Measurements from ENCODE around the gene OR1C1. TPM values are rescaled to one million over a fixed set of nuclear protein-coding genes. Genes with fewer than 3 reads are reported as not detected.
"Not testable (repeated sequence)": the region's sequence is repeated elsewhere in the genome, so short reads cannot be mapped to it uniquely, and the experiment has no call there.

The OR1C1 gene
- total RNA-seq (not detected), polyA plus RNA-seq (not detected), total RNA-seq (0 reads per million in 6 experiments)

DNA sequence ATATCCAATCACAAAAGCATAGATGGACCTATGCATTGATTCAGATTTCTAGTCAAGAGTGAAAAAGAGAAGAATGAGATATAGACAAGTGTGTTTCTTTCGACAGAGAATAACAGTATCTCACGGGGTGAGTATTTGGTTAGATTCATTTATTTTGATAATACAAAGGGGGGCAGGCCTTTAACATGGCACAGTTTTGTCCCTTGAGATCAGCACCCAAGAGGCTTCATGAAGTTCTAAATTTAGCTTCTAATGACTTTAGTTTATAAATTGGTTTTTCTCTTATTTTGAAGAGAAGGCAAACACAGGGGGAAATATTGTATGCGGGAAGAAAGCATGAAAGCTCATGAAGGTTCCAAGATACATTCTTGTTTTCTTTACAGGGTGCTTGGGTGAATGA, at the start of gene OR1C1:
Gene OR1C1 (minus strand): TSS at position 101 of the 400 bp plus-strand sequence. CDS start 2,150 bp downstream, outside the sequence.
- ATAC-seq (no peak), DNase-seq (no peak)
- Mint-ChIP-seq H3K4me3 (no peak within 1 kb of the TSS), H3K27ac (no peak within 1 kb of the TSS), H3K27me3 (peaks cover 0 to 9% (median 0%) of the 10 kb centered on the region in 5 donors), H3K4me1 (no peaks in the 10 kb centered on the region), H3K9me3 (peaks cover 0 to 11% (median 0%) of the 10 kb centered on the region in 9 donors), H3K36me3 (no peaks in the 10 kb centered on the region)
- POLR2A ChIA-PET = no interaction called here

GRCh38 chr1:247797518-247797917, 37.2 kb upstream of the OR1C1 start:
- Mint-ChIP-seq H3K4me1 (no peaks in the 10 kb centered on the region), H3K27me3 (peaks cover 0 to 6% (median 0%) of the 10 kb centered on the region in 5 donors), H3K9me3 (peaks cover 0 to 8% (median 0%) of the 10 kb centered on the region in 9 donors), H3K36me3 (no peaks in the 10 kb centered on the region), H3K27ac (no peak overlapping the region), H3K4me3 (no peak overlapping the region)
- ATAC-seq (no peak), DNase-seq (no peak)
- POLR2A ChIA-PET = no interaction called here

DNA sequence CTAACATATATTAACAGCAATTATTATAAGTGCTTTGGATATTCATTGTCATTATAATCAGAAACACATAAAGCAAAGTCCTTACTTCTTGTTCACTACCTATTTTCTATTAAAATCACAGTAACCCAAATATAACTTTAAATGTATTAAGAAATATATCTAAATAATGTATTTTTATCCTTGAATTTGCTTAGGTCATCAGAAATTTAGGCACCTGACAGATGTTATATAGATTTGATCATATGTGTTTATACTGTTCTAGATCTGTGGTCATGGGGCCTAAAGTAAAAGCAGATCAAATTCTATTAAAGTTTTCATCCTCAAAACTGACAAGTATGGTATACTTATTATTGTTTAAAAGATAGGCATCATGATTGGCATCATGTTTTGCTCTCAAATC, 9.2 kb upstream of the OR1C1 start:
- DNase-seq (no peak), ATAC-seq (no peak)
- H3K27ac Mint-ChIP-seq = no peak overlapping the region
- H3K4me1 Mint-ChIP-seq = no peaks in the 10 kb centered on the region
- no peak overlapping the region for H3K4me3 Mint-ChIP-seq
- H3K36me3 Mint-ChIP-seq = no peaks in the 10 kb centered on the region
- H3K9me3 Mint-ChIP-seq = peaks cover 0 to 3% (median 0%) of the 10 kb centered on the region in 9 donors
- peaks cover 0 to 10% (median 3%) of the 10 kb centered on the region in 5 donors for H3K27me3 Mint-ChIP-seq
- POLR2A ChIA-PET = no interaction called here

GRCh38 chr1:247754311-247754710, 6.0 kb downstream of the OR1C1 start:
- peaks cover 6 to 26% (median 16%) of the 10 kb centered on the region in 9 donors for H3K9me3 Mint-ChIP-seq
- H3K27me3 Mint-ChIP-seq, H3K4me3 Mint-ChIP-seq, H3K4me1 Mint-ChIP-seq, H3K27ac Mint-ChIP-seq, ATAC-seq, POLR2A ChIA-PET, H3K36me3 Mint-ChIP-seq, DNase-seq: not testable (repeated sequence)

GRCh38 chr1:247749870-247750269, 10.5 kb downstream of the OR1C1 start:
- peaks cover 9 to 26% (median 16%) of the 10 kb centered on the region in 9 donors for H3K9me3 Mint-ChIP-seq
- no peak overlapping the region for H3K4me3 Mint-ChIP-seq
- H3K27me3 Mint-ChIP-seq = no peaks in the 10 kb centered on the region
- ATAC-seq (no peak), DNase-seq (no peak)
- POLR2A ChIA-PET = no interaction called here
- no peaks in the 10 kb centered on the region for H3K4me1 Mint-ChIP-seq
- peaks cover 0 to 7% (median 0%) of the 10 kb centered on the region in 3 donors for H3K36me3 Mint-ChIP-seq
- no peak overlapping the region for H3K27ac Mint-ChIP-seq

DNA sequence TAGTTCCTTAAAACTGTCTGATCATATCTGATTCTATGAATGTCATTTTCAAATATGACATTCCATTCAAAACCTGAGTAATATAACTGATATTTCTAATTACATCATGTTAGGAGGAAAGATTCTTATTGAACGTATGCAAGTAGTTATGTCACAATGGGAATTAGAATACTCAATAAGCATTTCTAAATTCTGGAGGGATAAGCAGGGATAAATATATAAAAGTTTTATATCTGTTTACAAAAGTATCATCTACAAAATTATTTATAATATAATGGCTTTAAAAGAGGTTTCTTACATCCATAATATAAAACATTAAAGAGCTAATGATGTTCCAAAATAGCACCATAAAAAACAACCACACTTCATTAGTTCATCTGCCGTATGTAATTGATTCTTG, 12.3 kb downstream of the OR1C1 start, which contains the start of gene OR14A2:
Gene OR14A2 (minus strand): TSS at position 101 of the 400 bp plus-strand sequence.
- H3K36me3 Mint-ChIP-seq = peaks cover 0 to 7% (median 0%) of the 10 kb centered on the region in 3 donors
- H3K4me1 Mint-ChIP-seq = no peaks in the 10 kb centered on the region
- peaks cover 9 to 26% (median 14%) of the 10 kb centered on the region in 9 donors for H3K9me3 Mint-ChIP-seq
- H3K27me3 Mint-ChIP-seq = peaks cover 0 to 4% (median 0%) of the 10 kb centered on the region in 5 donors
- DNase-seq (no peak), ATAC-seq (no peak)
- POLR2A ChIA-PET = no interaction called here
- H3K27ac Mint-ChIP-seq = no peak within 1 kb of the TSS
- no peak within 1 kb of the TSS for H3K4me3 Mint-ChIP-seq

DNA sequence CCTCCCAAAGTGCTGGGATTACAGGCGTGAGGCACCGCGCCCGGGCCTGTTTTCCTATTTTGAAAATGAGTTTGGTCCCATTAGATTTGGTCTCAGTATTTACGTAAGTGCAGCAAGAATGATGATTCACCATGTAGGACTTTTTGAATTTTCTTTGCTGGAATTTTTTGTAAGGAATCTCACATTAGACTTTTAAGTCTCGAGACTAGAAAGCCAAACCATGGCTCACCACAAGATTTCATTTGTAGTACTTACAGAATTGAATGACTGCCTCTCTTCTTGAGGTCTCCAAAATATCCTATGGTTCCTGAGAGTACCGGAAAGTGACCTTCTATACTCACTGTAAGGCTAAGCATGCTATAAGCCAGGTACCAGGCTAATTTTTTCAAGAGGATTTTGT, 12.7 kb downstream of the OR1C1 start:
- DNase-seq = no peak
- POLR2A ChIA-PET = no interaction called here
- H3K27ac Mint-ChIP-seq = no peak overlapping the region
- no peak overlapping the region for H3K4me3 Mint-ChIP-seq
- H3K36me3 Mint-ChIP-seq = peaks cover 0 to 7% (median 0%) of the 10 kb centered on the region in 3 donors
- peaks cover 9 to 26% (median 14%) of the 10 kb centered on the region in 9 donors for H3K9me3 Mint-ChIP-seq
- H3K27me3 Mint-ChIP-seq = peaks cover 0 to 4% (median 0%) of the 10 kb centered on the region in 5 donors
- no peaks in the 10 kb centered on the region for H3K4me1 Mint-ChIP-seq
- ATAC-seq = no peak

DNA sequence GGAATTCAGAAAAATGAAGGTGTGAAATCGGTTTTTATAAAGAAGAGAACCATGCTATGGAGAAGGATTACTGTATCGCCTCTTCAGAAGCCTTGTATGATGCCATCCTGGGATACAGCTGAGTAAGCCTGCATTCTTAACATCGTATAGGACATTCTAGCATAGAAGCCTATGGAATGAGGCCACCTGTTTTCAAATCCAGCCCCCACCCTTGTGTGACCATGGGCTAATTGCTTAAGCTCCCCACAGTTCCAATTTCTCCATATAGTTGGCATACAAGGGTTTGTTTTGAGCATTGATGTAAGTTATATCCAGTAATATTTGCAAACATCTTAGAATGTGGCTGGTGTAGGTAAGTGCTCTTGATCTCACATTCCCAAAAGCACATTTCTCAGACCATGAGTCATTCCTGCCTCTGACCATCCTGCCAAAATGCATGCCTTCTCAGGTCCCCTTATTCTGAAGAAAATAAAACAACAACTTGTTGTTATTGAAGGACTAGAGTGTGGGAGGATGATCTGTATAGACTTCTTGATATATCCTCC, 13.9 kb downstream of the OR1C1 start:
- no peak for ATAC-seq
- Mint-ChIP-seq H3K27ac (no peak overlapping the region), H3K36me3 (peaks cover 0 to 7% (median 0%) of the 10 kb centered on the region in 3 donors), H3K27me3 (peaks cover 0 to 4% (median 0%) of the 10 kb centered on the region in 5 donors), H3K4me3 (no peak overlapping the region), H3K9me3 (peaks cover 5 to 19% (median 10%) of the 10 kb centered on the region in 9 donors), H3K4me1 (no peaks in the 10 kb centered on the region)
- DNase-seq = no peak
- POLR2A ChIA-PET = no interaction called here

GRCh38 chr1:247742215-247742760, 18.1 kb downstream of the OR1C1 start:
- POLR2A ChIA-PET, H3K9me3 Mint-ChIP-seq, H3K4me1 Mint-ChIP-seq, H3K36me3 Mint-ChIP-seq, DNase-seq, H3K27ac Mint-ChIP-seq, ATAC-seq, H3K4me3 Mint-ChIP-seq: not testable (repeated sequence)
- peaks cover 0 to 13% (median 2%) of the 10 kb centered on the region in 5 donors for H3K27me3 Mint-ChIP-seq

GRCh38 chr1:247741756-247742155, 18.6 kb downstream of the OR1C1 start:
- no peaks in the 10 kb centered on the region for H3K4me1 Mint-ChIP-seq
- POLR2A ChIA-PET = no interaction called here
- peaks cover 0 to 13% (median 2%) of the 10 kb centered on the region in 5 donors for H3K27me3 Mint-ChIP-seq
- no peak overlapping the region for H3K4me3 Mint-ChIP-seq
- H3K36me3 Mint-ChIP-seq = no peaks in the 10 kb centered on the region
- DNase-seq = no peak
- H3K27ac Mint-ChIP-seq = no peak overlapping the region
- H3K9me3 Mint-ChIP-seq = peaks cover 0 to 2% (median 0%) of the 10 kb centered on the region in 9 donors
- ATAC-seq = no peak

DNA sequence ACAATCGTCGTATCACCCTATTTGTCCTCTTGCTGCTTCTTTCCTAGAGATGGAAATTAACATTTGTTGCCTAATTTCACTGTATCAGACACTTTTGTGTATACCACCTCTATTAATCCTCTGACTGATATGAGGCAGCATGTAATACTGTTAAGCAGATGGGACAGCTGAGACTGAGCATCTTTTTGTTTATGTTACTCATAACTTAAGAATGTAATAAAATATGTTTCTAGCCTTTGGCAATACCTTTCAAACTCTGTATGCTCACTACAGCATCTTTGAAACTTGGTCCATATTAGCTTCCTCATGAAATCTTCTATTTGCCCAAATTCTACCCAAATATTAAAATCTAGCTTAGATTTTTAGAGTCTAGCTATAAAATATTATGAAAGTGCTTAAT, 19.6 kb downstream of the OR1C1 start:
- Mint-ChIP-seq H3K36me3 (no peaks in the 10 kb centered on the region), H3K4me3 (no peak overlapping the region), H3K27ac (no peak overlapping the region), H3K27me3 (peaks cover 0 to 13% (median 2%) of the 10 kb centered on the region in 5 donors), H3K9me3 (peaks cover 0 to 2% (median 0%) of the 10 kb centered on the region in 9 donors), H3K4me1 (no peaks in the 10 kb centered on the region)
- DNase-seq = no peak
- POLR2A ChIA-PET = no interaction called here
- ATAC-seq = no peak

DNA sequence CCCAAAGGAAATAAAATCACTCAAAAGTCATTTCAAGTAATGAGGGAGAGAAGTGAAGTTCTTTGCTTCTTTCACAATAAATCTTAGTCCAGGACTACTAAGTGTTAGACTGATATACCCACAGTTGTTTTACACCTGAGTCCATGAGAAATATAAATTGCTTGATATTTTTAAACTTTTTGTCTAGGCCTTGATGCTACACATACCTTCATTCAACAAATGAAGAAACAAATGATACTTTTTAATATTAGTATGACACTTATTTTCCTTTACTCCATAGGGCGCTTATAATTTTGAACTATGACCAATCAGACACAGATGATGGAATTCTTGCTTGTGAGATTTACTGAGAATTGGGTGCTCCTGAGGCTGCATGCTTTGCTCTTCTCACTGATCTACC, 22.0 kb downstream of the OR1C1 start, which contains the start of gene OR14K1:
Gene OR14K1 (plus strand): TSS at position 301 of the 400 bp plus-strand sequence. CDS start 0 bp downstream, at position 301.
- ATAC-seq = no peak
- Mint-ChIP-seq H3K4me3 (no peak within 1 kb of the TSS), H3K27me3 (peaks cover 0 to 31% (median 4%) of the 10 kb centered on the region in 5 donors), H3K27ac (no peak within 1 kb of the TSS), H3K36me3 (no peaks in the 10 kb centered on the region), H3K9me3 (peaks cover 0 to 2% (median 0%) of the 10 kb centered on the region in 9 donors), H3K4me1 (no peaks in the 10 kb centered on the region)
- POLR2A ChIA-PET = no interaction called here
- DNase-seq = no peak

GRCh38 chr1:247721222-247721621, 39.1 kb downstream of the OR1C1 start:
- Mint-ChIP-seq H3K36me3 (peaks cover 0 to 17% (median 0%) of the 10 kb centered on the region in 3 donors), H3K27me3 (peaks cover 0 to 8% (median 0%) of the 10 kb centered on the region in 5 donors), H3K4me3 (no peak overlapping the region), H3K4me1 (no peaks in the 10 kb centered on the region), H3K27ac (no peak overlapping the region), H3K9me3 (peaks cover 4 to 28% (median 13%) of the 10 kb centered on the region in 9 donors)
- no peak for ATAC-seq
- POLR2A ChIA-PET = no interaction called here
- no peak for DNase-seq
